GM18502 (cell line): ENCODE data around the gene CENPF.
"Not testable (repeated sequence)": the region's sequence is repeated elsewhere in the genome, so short reads cannot be mapped to it uniquely, and the experiment has no call there.

Experiments
- ATAC-seq: cut with Tn5 transposase; IDR thresholded peaks from one replicate; pipeline ENCODE4 v1.9.1; 2021; ENCODE audit warnings: mild to moderate bottlenecking; ENCODE audit not compliant: unreplicated experiment, poor library complexity

The CENPF gene, protein sequence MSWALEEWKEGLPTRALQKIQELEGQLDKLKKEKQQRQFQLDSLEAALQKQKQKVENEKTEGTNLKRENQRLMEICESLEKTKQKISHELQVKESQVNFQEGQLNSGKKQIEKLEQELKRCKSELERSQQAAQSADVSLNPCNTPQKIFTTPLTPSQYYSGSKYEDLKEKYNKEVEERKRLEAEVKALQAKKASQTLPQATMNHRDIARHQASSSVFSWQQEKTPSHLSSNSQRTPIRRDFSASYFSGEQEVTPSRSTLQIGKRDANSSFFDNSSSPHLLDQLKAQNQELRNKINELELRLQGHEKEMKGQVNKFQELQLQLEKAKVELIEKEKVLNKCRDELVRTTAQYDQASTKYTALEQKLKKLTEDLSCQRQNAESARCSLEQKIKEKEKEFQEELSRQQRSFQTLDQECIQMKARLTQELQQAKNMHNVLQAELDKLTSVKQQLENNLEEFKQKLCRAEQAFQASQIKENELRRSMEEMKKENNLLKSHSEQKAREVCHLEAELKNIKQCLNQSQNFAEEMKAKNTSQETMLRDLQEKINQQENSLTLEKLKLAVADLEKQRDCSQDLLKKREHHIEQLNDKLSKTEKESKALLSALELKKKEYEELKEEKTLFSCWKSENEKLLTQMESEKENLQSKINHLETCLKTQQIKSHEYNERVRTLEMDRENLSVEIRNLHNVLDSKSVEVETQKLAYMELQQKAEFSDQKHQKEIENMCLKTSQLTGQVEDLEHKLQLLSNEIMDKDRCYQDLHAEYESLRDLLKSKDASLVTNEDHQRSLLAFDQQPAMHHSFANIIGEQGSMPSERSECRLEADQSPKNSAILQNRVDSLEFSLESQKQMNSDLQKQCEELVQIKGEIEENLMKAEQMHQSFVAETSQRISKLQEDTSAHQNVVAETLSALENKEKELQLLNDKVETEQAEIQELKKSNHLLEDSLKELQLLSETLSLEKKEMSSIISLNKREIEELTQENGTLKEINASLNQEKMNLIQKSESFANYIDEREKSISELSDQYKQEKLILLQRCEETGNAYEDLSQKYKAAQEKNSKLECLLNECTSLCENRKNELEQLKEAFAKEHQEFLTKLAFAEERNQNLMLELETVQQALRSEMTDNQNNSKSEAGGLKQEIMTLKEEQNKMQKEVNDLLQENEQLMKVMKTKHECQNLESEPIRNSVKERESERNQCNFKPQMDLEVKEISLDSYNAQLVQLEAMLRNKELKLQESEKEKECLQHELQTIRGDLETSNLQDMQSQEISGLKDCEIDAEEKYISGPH (N-terminal part only)

DNA sequence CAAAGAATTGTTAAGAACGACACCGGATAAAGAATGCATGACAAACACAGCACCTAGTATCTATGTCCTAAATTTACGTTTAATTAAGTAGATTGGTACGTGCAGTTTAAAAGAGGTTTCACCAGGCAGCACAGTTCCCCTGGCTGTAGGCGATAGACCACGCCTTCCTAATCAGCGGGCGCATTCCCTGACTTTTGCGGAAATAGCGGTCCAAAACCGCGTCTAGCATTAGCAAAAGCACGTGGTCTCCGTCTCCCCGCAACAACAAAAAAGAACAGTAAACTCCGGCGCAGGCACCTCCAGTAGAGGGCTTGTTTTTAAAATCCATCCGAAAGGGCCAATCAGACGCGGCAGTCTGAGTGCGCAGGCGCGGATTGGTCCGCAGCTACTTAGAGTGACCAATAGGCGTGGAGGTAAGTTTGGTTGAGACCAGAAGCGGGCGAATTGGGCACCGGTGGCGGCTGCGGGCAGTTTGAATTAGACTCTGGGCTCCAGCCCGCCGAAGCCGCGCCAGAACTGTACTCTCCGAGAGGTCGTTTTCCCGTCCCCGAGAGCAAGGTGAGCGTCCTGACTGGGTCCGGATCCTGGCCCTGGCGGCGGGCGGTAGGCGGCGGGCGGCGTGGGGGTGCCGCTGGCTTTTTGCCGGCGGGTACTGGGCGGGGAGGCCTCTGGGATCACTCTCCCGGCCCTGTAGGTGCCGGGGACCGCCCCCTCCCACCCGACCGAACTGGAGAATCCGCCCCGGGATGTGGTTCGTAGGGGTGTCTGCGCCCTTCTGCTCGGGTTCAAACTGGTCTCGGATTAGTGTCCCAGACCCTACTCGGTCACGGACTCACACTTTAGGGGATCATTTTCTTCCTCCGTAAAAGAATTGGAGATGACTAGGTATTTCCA is at the start of gene CENPF:
CENPF (plus strand) TSS at position 432 of the 894 bp plus-strand sequence. CDS start 10,560 bp downstream, outside the sequence.
- ATAC-seq: peak; percentile 99

DNA sequence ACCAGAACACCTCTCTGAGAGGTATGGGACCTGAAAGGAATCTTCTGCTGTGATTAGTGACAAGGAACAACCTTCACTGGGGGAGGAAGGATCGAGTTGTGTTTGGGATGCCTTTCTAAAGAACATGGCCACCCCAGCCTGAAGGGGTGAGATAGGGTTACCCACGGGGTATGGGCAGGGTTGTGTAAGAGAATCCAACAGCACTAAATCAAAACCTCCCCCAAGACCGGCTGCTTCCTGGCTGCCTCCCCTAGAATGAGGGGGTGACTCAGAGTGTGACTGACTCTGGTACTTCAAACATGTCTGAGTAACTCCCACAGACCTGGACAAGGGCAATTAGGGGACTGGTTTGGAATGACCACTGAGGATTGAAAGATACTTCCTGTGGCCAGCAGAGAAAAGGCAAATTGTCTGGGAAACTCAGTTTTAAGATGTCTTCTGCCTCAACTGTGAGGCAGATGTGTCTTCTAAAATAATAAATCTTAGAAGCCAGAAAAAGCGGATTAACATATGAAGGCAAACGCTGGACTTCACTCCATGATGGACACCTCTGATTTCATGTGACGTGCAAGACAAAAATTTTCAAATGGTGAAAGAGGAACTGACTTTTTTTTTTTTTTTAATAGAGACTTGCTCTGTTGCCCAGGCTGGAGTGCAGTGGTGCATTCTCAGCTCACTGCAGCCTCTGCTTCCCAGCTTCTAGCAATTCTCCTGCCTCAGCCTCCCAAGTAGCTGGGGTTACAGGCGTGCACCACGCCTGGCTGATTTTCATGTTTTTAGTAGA is 44.9 kb upstream of the CENPF start:
- ATAC-seq: peak; percentile 48

DNA sequence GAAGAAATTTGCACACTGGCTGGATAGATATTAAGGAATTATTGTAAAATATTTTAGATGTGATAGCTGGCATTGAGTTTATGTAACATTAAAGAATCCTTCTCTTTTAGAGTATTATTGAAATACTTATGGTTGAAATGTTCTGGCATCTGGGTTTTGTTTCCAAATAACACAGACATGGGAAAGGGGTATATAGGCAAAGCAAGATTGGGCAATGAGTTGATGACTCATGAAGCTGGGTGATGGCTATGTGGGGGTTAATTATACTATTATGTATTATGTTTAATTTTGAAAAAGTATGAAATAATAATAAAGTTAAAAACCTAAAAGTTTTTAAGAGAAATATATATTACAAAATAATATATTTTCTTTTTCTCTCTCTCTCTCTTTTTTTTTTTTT is 39.1 kb upstream of the CENPF start:
- ATAC-seq: no peak

DNA sequence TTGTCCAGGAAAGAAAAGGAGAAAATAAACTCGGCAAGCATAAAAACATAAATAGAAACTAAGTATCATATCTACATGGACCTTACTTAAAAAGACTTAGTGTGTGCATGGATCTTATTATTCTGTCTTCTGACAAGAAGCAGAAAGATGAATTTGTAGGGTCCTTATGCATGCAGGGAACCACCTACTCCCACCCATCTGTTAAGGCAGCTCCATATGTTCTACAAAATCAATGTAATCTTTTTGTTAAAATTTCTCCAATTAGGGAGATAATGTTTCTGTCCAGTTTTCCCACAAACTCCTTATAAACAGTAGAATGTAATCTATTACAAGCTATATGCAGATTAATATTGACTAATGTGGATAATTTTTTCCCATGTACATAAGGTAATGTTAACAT is 37.7 kb upstream of the CENPF start:
- ATAC-seq: no peak

DNA sequence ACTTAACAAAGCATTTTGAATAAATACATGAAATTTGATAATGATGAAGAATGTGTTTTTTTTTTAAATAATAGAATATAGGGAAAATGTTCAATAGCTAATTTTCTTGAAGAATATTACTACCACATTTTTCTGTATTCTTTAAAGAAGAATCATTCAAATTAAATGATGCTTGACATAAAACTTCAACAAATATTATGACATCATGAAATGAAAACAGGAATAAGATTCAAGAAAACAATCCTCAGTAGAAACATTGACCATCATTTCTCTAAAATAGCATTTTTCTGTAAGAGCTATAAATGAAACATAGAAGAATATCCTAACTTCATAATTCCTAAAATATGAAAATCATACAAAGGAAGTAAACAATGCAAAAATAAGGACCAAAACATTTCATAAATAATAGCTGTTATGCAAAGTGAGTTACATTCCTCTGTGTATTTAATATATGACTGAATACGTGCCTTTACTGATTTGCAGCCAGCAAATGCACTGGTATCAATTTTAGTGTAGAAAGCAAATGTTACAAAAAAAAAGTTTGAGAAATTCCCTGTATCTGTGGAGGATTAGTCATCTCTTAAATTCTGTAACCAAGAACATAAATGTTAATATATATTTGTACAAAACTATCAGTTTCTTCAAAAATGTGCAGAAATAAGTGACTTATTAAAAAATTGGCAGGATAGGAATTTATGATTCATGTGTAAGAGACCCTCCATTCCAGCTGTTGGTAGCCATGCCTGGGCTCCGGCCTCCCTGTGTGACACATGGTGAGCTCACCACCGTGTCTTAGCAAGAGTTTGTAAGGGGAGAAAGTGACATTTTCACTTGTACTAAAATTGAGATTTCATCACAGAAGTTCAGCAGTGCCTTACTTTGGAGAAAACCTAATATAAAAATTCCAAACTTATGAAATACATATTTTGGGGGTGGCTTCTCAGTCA is 36.6 kb upstream of the CENPF start:
- no peak for ATAC-seq

DNA sequence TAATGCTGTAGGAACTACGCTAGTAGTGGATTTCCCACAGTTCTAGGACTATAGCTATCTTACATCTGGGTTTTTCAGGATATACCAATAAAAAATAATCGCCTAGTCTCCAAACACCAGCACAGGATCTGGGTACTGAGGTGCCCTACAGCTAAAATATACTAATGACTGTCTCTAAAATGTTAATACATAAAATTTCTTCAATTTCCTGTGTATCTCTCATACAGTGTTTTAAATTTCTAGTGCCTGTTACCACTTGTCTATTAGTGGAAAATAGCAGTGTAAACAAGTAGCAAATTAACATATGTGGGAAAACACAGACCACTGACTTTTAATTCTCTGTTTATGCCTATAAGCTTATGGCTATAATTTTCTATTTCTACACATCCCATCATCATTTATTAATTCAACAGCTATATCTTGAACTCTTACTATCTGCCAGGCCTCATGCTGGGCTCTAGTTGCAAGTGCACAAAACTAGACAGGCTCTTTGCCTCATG is 35.5 kb upstream of the CENPF start:
- no peak for ATAC-seq

DNA sequence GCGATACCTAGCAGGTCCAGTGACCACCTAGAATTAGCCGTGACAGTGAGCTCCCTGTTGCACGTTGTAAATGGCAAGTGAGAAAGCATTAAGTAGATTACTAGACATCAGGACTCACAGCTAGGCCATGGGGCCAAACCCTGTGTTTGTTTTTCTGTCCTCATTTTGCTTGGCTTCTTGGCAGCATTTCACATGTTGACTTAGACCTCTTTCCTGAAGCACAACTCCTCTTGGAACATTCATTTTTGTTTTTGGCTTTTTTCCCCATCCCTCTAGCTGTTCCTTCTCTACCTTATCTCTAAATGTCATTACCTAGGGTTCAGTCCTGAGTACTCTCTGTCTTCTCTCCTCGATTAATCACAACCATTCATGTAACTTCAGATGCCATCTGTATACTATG is 34.7 kb upstream of the CENPF start:
- ATAC-seq: no peak

DNA sequence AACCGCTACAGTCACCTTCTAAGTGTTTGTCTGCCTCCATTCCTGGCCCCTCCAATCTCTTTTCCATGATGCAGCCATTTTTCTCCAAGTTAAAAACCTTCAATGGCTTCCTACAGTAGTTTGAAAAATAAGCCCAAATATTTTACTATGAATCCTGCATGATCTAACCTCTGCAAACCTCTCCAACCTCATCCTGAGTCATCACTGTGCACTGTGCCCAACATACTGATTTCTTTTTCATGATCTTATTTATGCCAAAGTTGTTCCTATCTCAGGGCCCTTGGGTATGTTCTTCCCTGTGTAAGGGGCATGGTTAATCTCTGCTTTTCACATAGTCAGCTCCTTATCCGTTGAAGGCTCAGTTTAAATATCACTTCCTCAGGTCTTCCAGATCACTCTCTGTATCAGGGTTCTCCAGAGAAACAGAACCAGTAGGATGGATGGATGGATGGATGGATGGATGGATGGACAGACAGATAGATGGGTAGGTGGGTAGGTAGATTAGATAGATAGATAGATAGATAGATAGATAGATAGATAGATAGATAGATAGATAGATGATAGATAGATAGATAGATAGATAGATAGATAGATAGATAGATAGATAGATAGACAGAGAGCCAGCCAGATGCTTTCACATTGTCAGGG is 33.5 kb upstream of the CENPF start:
- ATAC-seq: no peak

DNA sequence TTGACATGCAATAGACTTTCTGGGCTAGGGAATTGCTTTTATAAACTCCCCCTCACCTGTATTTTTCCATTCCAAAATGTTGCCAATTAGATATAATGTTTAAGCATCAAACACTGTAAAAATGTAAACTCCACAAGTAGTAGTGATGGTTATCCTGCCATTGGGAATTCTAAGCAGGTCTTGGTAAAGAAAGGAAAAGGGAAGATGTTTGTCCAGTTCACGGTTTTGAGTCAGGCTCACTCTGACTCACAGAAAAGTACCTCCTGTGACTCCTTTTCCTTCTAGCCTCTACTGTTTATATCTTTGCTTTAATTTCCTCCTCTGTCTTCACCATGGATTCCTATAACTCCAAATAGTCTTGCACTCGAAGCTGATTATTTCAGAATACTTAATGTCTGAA is 32.6 kb upstream of the CENPF start:
- no peak for ATAC-seq

DNA sequence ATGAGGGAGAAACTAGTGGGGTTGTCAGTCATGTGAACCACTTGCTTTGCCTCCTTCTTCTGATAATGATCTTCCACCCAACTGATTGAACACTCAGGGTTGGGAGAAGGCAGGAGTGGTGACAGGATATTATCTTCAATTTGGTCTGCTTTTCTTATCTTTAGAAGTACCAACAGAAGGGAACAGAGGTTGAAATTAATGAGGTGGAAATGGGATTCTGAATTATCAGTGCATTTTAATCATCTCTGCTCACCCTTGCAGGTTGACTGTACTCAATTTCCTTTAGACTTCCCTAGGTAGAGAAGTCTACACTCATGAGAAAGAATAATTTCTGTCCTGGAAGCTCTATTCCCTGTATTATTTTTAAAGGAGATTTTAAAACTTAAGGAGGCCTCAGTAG is 31.7 kb upstream of the CENPF start:
- no peak for ATAC-seq

DNA sequence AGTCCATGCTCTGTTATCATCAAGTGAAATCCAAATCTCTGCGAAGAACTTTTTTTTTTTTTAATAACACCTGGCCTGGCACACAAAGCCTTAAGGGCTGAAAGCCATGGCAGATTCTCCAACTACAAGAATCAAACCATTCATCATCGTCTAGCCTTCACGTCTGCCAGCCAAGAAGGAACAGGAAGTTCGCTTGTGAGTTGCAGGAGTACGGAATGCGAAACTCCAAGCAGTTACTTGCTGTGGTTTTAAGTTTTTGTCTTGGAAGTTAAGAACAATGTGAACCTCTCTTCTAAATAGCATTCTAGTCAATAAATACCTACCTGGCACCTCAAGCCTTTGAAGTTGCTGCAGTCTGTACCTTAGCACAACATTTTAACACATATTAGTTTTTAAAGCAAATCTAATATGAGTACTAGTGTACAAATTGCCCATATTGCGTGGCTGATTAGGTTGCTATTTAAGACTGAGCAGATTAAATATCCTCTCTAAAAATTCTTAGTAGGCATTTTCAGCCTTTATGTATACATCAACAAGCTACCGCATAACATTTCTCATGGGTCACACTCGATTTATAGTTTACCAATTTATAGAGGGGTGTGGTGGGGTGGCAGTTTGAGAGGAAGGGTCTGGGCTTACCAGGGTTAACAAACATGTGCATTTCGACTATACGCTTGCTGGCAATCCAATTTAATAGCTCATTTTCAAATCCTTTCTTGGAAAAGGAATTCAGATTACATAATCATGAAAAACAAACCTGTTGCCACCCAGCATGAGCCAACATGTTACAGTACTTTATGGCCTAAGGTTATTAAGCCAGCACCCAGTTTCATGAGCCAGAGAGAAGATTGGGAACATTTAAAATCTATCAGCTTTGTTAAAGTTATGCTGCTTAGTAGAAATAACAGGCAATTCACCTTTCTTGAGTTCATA is 29.3 kb upstream of the CENPF start:
- ATAC-seq: no peak

DNA sequence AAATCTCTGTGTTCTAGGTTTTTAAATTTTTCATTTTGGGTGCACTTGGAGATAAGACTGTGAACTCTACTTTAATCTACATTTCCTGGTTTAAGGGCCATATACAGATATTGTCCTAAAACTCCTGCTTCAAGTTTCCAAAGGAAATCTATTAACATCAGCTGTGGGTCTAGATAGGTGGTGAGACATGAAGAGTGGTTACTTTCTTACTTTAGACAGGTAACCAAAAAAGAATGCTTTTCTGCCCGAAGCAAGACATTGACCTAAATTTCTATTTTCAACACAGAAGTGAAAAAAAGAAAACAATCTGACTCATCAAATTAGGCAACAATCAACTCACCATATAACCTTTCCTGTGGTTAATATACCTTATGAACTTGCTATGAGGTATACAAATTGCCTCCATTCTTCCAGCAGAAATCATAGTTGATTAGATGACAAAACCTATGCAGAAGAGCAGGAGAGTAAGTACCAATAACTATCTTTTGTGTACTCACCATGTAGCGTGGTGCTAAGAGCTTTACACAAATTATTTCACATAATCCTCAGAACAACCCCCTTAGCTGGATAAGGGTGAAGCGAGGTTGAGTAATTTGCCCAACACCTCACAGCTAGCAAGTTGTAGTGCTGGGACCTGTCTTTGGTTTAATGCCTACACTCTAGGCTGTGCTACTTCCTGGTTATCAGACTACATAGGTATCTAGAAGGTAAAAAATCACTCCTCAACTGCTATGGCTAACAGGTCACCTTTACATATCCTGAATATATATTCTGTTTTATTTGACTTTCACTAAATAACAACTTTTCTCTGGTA is 28.2 kb upstream of the CENPF start:
- ATAC-seq: no peak

DNA sequence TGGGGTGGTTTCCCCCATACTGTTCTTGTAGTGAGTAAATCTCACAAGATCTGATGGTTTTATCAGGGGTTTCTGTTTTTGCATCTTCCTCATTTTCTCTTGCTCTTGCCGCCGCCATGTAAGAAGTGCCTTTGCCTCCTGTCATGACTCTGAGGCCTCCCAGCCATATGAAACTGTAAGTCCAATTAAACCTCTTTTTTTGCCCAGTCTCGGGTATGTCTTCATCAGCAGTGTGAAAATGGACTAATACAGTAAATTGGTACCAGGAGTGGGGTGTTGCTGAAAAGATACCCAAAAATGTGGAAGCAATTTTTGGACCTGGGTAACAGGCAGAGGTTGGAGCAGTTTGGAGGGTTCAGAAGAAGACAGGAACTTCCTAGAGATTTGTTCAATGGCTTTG is 26.9 kb upstream of the CENPF start:
- not testable (repeated sequence) for ATAC-seq

DNA sequence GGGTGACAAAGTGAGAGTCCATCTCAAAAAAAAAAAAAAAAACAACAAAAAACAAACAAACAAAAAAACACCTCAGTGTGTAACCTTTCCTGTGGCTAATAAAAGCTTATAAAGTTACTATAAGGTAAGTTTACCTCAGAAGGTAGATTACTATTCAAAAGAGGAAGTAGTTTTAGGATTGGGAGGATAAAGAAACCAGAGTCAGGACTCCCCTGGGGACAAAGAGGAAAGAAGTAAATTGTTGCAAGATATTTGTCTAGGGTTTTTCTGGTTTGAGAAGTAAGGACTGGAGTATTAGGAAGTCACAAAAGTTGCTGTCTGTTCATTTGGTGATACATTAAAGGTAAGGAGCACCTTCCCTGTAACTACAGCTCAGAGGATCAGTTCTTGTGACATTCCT is 23.8 kb upstream of the CENPF start:
- no peak for ATAC-seq

DNA sequence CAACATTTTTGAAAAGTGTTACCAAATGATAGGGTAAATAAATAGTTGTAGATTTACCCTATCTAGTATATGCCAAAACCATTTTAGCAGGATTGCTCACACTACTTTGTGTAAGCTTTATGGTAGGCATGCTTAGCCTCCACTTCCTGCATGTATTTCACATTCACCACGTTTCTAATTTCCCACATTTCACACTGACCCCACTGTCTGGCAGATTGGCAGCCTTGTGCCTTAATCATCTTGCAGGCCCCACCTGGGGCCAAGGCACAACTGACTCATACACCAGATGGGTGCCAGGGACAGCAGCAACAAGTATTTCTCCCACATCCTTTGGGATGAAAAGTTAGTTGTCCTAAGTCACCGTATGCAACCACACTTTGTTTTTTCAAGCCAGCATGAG is 21.2 kb upstream of the CENPF start:
- ATAC-seq: no peak
